A204.1 (cell line): ENCODE data around the gene PAPPA2.
"Not testable (repeated sequence)": the region's sequence is repeated elsewhere in the genome, so short reads cannot be mapped to it uniquely, and the experiment has no call there.

ENCODE experiments used
- FAIRE-seq: peaks from 2 replicates; lab custom pipeline; 2012; peaks lifted over from hg19 to GRCh38; lab: Jason Lieb, UNC

The PAPPA2 gene, protein sequence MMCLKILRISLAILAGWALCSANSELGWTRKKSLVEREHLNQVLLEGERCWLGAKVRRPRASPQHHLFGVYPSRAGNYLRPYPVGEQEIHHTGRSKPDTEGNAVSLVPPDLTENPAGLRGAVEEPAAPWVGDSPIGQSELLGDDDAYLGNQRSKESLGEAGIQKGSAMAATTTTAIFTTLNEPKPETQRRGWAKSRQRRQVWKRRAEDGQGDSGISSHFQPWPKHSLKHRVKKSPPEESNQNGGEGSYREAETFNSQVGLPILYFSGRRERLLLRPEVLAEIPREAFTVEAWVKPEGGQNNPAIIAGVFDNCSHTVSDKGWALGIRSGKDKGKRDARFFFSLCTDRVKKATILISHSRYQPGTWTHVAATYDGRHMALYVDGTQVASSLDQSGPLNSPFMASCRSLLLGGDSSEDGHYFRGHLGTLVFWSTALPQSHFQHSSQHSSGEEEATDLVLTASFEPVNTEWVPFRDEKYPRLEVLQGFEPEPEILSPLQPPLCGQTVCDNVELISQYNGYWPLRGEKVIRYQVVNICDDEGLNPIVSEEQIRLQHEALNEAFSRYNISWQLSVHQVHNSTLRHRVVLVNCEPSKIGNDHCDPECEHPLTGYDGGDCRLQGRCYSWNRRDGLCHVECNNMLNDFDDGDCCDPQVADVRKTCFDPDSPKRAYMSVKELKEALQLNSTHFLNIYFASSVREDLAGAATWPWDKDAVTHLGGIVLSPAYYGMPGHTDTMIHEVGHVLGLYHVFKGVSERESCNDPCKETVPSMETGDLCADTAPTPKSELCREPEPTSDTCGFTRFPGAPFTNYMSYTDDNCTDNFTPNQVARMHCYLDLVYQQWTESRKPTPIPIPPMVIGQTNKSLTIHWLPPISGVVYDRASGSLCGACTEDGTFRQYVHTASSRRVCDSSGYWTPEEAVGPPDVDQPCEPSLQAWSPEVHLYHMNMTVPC (N-terminal part only)

DNA sequence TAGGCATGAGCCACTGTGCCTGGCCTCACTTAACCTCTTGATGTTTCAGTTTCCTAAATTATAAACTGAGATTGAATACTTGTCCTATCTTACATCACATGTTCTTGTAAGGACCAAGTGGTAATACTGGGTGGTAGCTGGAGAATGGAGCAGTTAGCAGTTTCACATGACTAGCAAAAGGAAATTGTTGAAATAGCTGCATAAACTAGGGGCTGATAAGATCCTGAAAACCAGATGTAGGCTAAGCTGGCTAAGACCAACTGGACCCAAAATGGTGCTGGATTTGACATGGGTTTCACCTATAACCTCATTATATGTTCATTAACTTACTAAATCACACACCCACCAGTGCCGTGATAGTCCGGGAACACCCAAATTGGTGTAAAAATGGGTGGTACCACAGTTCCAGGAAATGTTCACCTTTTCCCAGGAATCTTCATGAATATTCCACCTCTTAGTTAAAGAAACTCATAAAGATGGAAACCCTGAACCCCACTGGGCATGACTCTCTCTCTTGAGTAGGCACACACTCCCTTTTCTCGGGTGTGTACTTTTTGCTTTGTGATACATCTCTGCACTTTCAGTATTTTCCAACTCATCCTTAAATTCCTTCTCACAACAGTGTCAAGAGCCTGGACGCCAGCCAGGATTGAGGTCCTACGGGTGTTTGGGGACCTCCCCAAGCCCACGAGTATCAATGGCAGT is at the start of gene PAPPA2:
TSS of gene PAPPA2 (plus strand) at position 502 of the 705 bp plus-strand sequence. CDS start 93,148 bp downstream, outside the sequence.
- FAIRE-seq: no peak

DNA sequence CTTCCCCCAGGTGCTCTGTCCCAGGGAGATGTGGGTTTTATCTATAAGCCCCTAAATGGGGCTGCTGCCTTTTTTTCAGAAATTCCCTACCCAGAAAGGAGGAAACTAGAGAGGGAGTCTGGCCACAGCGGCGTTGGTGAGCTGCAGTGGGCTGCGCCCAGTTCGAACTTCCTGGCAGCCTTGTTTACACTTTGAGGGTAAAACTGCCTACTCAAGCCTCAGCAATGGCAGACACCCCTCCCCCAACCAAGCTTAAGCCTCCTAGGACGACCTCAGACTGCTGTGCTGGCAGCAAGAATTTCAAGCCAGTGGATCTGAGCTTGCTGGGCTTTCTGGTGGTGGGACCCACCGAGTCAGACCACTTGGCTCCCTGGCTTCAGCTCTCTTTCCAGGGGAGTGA is 46.2 kb upstream of the PAPPA2 start:
- FAIRE-seq: no peak

DNA sequence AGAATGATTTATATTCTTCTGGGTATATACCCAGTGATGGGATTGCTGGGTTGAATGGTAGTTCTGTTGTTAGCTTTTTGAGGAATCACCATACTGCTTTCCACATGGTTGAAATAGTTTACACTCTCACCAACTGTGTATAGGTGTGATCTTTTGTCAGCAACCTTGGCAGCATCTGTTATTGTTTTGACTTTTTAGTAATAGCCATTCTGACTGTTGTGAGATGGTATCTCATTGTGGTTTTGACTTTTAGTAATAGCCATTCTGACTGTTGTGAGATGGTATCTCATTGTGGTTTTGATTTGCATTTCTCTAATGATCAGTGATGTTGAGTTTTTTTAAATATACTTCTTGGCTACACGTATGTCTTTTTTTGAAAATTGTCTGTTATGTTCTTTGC is 43.4 kb upstream of the PAPPA2 start:
- FAIRE-seq: not testable (repeated sequence)

DNA sequence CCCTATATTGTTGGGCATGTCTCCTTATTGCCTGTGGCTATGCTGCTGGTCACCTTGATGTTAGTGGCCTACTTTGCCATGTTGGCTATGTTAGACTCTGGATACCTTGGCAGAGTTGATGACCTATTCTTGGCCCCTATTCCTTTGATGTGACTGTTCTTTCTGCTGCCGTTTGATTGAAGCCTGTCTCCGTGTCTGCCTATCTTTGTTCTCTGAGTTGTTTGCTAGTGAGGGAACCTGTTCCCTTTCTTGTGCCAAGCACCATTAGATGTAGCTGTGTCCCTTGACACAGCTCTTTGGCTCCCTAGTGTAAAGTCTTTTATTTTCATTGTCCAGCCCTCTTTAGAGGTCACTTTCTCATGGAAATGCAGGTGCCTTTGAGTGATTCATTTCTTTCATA is 28.7 kb upstream of the PAPPA2 start:
- FAIRE-seq: no peak

DNA sequence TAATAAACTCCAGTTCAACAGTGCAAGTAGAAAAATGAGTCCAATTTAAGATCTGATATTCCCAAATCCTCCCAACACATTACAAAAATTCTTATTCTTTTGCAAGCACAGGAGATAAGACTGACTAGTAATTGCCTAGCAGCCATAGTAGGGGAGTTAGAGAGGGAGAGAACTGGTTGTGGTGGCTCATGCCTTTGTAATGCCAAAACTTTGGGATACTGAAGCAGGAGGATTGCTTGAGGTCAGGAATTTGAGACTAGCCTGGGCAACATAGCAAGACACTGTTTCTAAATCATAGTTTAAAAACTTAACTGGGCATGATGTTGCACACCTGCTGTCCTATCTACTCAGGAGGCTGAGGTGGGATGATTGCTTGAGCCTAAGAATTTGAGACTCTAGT is 26.7 kb upstream of the PAPPA2 start:
- no peak for FAIRE-seq

DNA sequence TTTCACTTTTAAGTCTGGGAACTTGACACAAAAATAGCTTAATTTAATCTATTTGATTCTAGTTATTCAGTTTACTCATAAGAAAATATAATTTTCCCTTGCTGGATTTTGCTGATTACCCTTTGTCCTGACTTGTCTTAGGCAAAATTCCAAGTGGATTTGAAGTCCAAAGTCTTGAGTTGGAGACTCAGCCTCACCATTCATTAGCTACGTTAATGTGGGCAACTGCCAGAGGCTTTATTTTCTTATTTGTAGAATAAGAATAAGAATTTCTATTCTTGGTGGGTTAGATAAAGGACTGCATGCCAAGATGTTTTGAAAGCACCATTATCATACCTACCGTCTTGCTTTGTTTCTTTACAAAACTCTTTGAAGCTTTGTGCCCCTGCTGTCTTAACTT is 22.8 kb upstream of the PAPPA2 start:
- no peak for FAIRE-seq

DNA sequence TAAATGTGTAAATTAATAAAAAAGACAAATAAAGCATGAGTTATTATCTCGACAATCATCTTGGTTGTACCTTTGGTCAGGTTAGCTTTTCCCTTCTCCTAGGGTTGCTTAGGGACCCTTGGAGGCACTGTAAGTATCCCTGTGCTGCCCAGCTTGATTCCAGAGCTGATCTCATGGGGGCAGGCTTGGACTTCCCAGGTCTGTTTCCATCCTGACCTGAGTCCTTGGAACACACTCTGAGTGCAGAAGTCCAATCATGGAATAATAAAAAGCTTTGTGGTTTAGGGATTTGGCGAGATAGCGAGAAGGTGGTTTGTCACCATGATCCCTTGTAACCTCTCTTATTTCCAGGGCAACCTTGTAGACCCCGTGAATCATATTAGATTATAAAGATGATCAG is 18.7 kb upstream of the PAPPA2 start:
- no peak for FAIRE-seq

DNA sequence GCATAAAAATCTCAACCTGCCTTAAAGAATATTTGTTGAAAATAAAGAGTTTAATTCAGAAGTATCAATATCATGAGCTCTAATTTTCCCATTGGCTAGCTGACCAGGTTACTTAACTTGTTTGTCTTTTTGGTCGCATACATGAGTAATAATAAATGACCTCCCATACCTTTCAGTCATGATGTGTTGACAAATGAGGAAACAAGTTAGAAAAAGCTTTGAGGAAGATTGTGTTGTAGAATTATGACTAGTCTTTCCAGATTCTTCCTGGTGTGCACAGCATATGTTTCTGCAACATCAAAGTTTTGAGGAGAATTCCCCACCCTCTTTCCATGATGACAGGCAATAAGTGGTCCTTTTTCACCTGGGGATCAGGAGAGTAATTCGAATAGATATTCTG is 17.6 kb upstream of the PAPPA2 start:
- no peak for FAIRE-seq

DNA sequence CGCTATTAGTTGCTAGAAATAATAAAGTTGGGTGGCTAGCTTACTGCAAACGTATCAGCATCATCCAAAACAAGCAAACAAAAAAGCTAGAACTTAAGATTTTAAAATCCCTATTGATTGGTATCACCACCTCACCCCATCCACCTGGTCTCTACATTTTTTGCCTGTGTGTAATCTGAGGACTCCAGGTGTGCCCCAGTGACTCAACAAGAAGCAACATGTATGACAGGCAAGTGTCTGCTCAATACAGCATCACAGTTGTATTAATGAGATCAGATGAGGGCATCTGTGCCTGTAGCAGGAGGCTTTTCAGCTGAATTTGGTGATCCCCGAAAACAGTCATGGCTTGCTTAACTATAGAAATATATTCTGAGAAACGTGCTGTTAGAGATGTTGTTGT is 14.6 kb upstream of the PAPPA2 start:
- no peak for FAIRE-seq

DNA sequence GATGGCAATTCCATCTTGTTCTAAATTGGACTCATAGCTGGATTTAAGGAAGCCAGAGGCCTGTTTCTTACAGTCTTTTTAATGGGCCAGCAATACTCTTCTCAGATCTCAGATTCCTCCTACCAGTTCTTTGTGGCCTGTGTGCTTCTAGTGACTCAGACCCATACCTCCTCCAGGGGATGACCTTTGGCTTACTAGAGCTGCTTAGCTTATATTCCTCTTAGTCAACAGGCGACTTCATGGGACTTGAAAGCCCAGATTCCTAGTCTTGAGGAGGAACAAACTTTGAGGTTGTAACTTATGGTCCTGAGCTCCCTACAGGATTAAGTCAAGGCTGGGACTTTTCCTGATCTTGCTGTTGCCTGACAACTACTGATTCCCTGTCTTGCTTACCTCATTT is 12.4 kb upstream of the PAPPA2 start:
- FAIRE-seq: no peak

DNA sequence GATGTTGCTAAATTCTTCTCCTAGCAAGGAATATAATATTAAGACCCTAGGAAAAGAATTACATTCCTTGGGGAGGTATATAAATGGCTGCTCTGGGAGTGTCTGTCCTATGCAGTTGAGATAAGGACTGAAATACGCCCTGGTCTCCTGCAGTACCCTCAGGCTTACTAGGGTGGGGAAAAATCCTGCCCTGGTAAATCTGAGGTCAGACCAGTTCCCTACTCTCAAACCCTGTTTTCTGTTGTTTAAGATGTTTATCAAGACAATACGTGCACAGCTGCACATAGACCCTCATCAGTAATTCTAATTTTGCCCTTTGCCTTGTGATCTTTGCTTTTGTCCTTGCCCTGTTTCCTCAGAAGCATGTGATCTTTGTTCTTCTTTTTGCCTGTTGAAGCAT is 11.2 kb upstream of the PAPPA2 start:
- FAIRE-seq: not testable (repeated sequence)

DNA sequence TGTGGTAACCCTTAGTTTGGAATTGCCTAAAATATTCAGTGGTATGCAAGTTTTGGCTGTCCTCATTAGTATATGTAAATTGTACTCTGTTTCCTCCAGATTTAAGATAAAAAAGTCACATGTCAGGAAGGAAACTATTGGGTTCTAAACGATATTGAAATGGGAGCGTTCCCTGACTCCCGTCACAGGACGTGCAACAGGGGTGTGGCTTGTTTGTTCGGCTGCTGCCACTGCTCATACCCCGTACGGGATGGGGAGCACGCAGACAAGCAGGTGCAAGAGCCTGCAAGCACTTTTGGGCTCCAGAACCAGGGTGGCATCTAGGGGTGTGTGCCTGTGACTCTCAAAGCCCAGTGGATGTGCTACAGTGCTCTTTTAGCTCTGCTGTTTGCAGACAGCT is 6.2 kb upstream of the PAPPA2 start:
- FAIRE-seq: no peak

DNA sequence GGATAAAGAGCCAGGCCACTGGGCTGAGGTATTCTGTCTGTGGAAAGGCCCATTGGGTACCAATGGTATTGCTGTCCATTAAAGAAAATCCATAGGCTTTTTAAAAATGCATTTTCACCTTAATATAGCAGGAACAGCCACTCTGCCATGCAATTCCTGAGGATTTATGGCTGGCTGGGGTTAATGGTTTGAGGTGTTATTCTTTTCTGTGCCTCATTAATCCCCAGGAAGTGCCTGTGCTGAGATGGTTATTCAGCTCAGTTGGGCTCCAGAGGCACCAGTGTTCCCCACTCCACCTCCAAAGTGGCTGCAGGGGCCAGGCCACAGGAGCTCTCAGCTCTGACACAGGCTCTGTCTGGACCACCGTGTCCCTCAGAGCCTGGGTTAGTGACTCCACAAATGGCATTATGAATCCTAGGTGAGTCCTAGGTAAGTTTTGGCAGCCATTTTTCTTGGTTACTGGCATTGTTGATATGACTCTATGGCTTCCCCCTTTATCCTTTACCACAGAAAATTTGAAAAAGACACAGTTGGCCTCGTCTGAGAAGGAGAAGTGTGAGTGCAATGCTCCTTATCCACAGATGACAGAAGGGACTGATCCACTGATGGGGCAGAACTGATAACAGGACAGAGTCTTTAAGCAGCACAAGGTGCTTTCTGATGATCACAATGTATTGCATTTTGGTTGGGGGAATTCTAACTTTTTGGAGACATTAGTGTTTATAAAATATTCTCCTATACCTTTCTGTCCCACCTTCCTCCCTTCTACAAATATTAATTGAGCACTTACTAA is 2.2 kb upstream of the PAPPA2 start:
- FAIRE-seq: no peak

DNA sequence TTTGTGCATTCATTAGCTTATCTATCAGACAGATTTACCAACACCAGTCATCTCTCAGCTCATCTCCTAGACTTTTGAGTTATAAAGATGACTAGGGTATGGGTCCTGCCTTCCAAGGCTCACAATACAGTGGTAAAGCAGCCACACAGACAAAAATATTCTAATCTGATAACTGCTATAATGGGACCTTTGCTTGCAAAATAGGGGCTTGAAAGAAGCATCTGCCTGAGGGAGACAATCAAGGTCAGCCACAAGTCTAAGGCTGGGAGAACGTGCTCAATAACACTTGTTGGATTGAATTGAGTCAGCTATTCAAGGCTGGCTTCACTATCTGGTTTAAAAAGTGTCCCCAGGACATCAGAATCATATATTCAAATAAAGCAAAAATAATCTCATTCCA is 1.4 kb upstream of the PAPPA2 start:
- no peak for FAIRE-seq

DNA sequence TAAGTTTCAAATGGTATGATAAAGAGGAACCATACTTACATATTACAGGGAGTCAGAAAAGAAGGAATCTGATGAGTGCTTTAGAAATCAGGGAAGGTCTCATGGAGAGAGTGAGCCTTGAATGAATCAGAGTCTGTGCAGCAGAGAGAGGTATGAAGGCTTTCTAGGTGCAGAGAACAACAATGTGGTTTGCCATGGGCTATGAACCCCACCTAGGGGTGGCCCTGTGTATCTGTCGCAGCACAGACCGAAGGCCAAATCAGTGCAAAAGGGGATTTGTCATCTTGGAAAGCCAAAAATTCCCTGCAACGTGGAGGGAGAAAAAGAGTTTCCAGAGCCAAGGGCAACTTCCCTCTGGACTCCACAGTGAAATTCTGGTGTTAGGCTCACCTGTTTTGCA is 3.5 kb downstream of the PAPPA2 start:
- FAIRE-seq: no peak

DNA sequence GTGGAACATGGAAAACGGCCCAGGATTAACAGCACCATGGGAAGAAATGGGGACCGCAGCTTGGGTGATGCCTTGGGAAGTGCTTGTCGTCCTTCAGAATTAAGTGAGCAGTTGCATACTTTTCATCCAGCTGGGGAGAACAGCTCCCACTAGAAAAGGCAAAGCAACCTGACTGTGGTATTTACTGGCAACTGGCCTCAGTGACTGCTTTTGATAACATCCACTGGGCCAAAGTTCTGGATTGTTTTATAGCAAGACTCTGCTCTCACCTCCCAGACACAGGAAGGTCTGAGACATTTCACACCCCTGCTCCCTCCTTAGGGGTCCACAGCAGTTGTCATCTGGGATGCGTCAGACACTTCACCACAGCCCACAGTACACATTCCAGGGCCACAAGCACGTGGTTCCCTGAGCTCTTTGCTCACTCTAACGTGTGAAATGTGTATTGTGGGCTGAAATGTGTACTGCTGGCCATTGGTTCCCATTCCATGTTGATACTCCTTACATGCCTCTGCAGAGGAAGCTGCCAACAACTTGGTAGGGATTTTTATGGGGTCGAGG is 6.6 kb downstream of the PAPPA2 start:
- no peak for FAIRE-seq

DNA sequence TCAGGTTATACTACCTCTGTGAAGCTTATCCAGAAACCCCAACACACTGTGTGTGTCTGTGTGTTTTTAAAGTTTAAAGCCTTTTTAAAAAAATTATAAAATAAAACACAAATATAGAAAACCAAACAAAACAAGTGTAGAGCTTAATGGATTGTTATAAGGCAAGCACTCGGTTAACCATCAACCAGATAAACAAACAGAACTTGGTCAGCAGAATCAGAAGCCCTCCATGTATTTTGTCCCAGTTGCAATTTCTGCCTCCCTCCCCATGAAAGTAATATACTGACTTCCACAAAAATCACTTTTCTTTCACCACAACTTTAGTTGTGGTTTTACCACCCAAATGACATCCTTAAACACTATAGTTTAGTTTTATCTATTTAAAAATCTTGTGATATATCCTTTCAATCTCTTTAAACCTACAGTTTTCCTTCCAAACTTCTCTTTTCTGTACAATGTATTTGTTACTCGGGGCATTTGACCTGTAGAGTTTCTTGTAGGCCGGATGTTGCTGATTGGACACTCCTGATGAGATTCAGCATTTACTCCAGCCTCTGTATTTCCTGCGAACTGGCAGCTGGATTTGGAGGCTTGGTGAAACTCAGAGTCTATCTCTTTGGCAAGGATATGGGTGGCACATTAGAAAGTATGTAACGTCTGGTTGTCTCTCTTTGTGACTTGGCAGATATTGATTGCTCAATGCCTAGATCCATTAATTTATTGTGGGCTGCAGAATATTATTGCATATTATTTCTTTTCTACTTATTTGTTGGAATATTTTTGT is 8.6 kb downstream of the PAPPA2 start:
- no peak for FAIRE-seq

DNA sequence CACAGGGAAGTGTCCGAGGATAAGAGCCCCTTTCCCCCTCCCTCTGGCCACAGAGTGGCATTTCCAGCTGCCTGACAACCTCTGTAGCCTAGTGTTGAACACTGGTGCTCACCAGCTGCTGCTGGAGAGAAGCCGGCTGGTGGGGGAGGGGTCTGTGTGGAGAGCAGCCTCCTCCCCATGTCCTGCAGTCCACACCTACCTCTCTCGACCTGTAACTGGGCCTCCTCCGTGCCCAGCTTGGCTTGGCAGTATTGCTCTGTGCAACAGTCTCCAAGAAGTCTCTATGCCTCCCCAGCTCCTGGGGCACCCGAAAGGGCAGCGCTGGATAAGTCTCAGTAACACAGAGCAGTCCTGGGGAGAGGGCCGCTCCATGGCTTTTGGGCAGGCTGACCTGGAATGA is 17.0 kb downstream of the PAPPA2 start:
- FAIRE-seq: no peak

DNA sequence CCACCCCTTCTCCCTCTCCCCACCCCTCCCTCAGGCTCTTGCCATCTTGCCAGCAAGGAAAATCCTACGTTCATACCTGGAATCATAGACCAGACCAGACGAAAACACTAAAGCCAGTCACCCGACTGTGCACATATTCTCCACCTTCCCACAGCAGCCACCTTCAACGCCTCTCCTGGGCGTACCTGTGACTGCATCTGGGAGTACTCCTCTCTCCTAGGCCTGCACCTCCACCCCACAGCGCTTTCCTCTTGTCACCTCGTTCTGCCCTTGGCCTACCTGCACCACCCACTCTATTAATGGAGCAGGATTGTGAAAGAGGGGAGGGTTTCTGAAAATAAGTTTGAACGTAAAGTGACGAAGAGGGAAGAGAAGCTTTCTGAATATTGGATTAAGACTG is 17.8 kb downstream of the PAPPA2 start:
- FAIRE-seq: no peak

DNA sequence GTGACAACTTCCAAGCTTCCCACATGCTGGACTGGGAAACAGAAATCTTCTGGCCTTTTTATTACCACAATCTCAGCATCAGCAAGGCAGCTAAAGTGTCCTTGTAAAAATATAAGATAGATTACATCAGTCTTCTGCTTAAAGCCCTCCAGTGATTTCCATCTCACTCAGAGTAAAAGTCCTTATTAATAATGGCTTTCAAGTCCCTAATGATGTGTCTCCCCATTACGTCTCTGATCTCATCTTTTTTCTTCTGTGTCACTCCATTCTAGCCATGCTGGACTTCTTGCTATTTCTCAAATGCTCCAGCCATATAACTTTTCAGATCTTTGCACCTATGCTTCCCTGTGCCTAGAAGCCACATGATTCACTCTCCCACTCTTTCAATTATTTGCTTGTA is 22.1 kb downstream of the PAPPA2 start:
- no peak for FAIRE-seq

DNA sequence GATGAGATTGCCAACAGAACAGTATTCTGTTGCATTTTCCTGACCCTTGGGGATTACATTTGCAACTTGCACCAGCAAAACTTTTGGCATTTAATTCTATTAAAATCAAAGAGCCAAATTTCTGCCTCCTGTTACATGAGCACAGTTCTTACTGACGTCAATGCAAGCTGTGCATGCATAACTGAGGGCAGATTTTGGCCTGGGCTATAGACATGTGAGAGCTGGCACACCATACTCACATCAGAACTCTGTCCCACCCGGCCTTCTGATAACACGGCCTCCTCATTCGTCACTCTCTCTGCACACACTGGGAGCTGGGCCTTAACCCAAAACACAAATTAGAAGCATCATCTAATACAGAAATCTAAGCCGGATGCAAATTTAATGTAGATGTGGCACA is 31.5 kb downstream of the PAPPA2 start:
- no peak for FAIRE-seq
